Keratinocyte (primary cell): ENCODE measurements around the gene AIG1. TPM values are rescaled to one million over a fixed set of nuclear protein-coding genes. Genes with fewer than 3 reads are reported as not detected.

Experiments
- DNase-seq: peaks from one replicate; pipeline ENCODE4 v3.0.0-alpha.2; 2011; ENCODE audit warnings: low read depth, missing footprints, low spot score
- FAIRE-seq: peaks from 2 replicates; lab custom pipeline; 2011; peaks lifted over from hg19 to GRCh38; lab: Jason Lieb, UNC
- H2AFZ ChIP-seq: 2 replicates; pipeline ENCODE4 v1.6.0; 2012; ENCODE audit warnings: low read length, control low read depth, inconsistent platforms; ENCODE audit not compliant: control insufficient read depth
- H3K27ac ChIP-seq: 2 replicates; pipeline ENCODE4 v1.5.1; 2011; ENCODE audit warnings: low read length; ENCODE audit not compliant: control insufficient read depth, insufficient read depth
- H3K27me3 ChIP-seq: 3 replicates; pipeline ENCODE4 v1.6.0; 2011; ENCODE audit warnings: low read length; ENCODE audit not compliant: control insufficient read depth, insufficient read depth; ENCODE audit errors: extremely low read depth
- H3K36me3 ChIP-seq, 2 experiments: 2 replicates in 1 of 2; 3 replicates in 1 of 2; pipeline ENCODE4 v1.5.1; 2011; ENCODE audit warnings: low read length in 2 of 2, mild to moderate bottlenecking in 1 of 2; ENCODE audit not compliant: control insufficient read depth in 2 of 2, insufficient read depth in 2 of 2; ENCODE audit errors: extremely low read depth in 1 of 2
- H3K4me1 ChIP-seq: 3 replicates; pipeline ENCODE4 v1.5.1; 2011; ENCODE audit warnings: low read length; ENCODE audit not compliant: control insufficient read depth, insufficient read depth; ENCODE audit errors: extremely low read depth
- H3K4me2 ChIP-seq: 3 replicates; pipeline ENCODE4 v1.6.0; 2011; ENCODE audit warnings: low read depth, low read length; ENCODE audit not compliant: control insufficient read depth, insufficient read depth; ENCODE audit errors: extremely low read depth
- H3K4me3 ChIP-seq, 3 experiments: fragments of 200-600 bp in 1 of 3; sonication (generic) in 1 of 3; 2 replicates in 2 of 3; 3 replicates in 1 of 3; pipeline ENCODE4 v1.5.1; 2011 to 2016; ENCODE audit warnings: low read length in 3 of 3, mild to moderate bottlenecking in 3 of 3, control low read depth in 2 of 3, inconsistent platforms in 1 of 3, low read depth in 1 of 3, mixed read lengths in 1 of 3, mixed run types in 1 of 3, moderate library complexity in 1 of 3; ENCODE audit not compliant: control insufficient read depth in 2 of 3, insufficient read depth in 2 of 3; ENCODE audit errors: extremely low read depth in 1 of 3
- H3K79me2 ChIP-seq: 2 replicates; pipeline ENCODE4 v1.6.0; 2012; ENCODE audit warnings: low read length; ENCODE audit not compliant: control insufficient read depth, insufficient read depth
- H3K9ac ChIP-seq: 3 replicates; pipeline ENCODE4 v1.6.0; 2011; ENCODE audit warnings: low read length; ENCODE audit not compliant: control insufficient read depth, insufficient read depth; ENCODE audit errors: extremely low read depth
- H3K9me1 ChIP-seq: 3 replicates; pipeline ENCODE4 v1.6.0; 2011; ENCODE audit warnings: low read length; ENCODE audit not compliant: control insufficient read depth, insufficient read depth; ENCODE audit errors: extremely low read depth
- H3K9me3 ChIP-seq: 2 replicates; pipeline ENCODE4 v1.5.1; 2012; ENCODE audit warnings: low read depth, low read length; ENCODE audit not compliant: control insufficient read depth
- H4K20me1 ChIP-seq: 3 replicates; pipeline ENCODE4 v1.6.0; 2011; ENCODE audit warnings: low read length; ENCODE audit not compliant: control insufficient read depth, insufficient read depth; ENCODE audit errors: extremely low read depth
- EZH2 ChIP-seq: IDR thresholded peaks from one replicate; pipeline ENCODE4 v1.6.1; 2012; ENCODE audit warnings: inconsistent platforms, mild to moderate bottlenecking, low read length, moderate library complexity
- dilution Hi-C: fragments of 300-500 bp; cut with MboI; formaldehyde crosslinking; loops from one replicate; pipeline ENCODE4 v1.7.0; 2020; ENCODE audit warnings: low sequenced_read_pairs; ENCODE audit not compliant: extremely low pct_ligation_motif_present
- polyA minus RNA-seq, 3 experiments: library from RNA; depleted of rRNA, polyadenylated mRNA; stranded (reverse); fragments of >200 nt; gene quantifications; 1 replicate in 1 of 3; 2 replicates in 1 of 3; 3 replicates in 1 of 3; pipeline ENCODE4 v1.2.3, GENCODE V29; 2011
- polyA plus RNA-seq, 5 experiments: library from polyadenylated mRNA; depleted of rRNA in 3 of 5; stranded (reverse) in 3 of 5; stranded (forward) in 1 of 5; unstranded in 1 of 5; fragments of >200 nt; gene quantifications; 1 replicate in 1 of 5; 2 replicates in 3 of 5; 3 replicates in 1 of 5; pipeline versions ENCODE4 v1.2.1 to v1.2.3, GENCODE V29; 2011 to 2012; ENCODE audit warnings: missing spikeins in 2 of 5, low read depth in 1 of 5, low replicate concordance in 1 of 5
- TF ChIP-seq, protein P1 (sequence below), 3 experiments: IDR thresholded peaks in 1 of 3; conservative IDR thresholded peaks in 1 of 3; optimal IDR thresholded peaks in 1 of 3; 2 replicates in 2 of 3; 3 replicates in 1 of 3; pipeline versions ENCODE3 to v1.5.1; 2011; ENCODE audit warnings: low read length in 3 of 3, mild to moderate bottlenecking in 3 of 3, moderate library complexity in 2 of 3, control low read depth in 1 of 3, inconsistent platforms in 1 of 3; ENCODE audit not compliant: insufficient read depth in 2 of 3; ENCODE audit errors: extremely low read depth in 1 of 3

AIG1 gene, protein sequence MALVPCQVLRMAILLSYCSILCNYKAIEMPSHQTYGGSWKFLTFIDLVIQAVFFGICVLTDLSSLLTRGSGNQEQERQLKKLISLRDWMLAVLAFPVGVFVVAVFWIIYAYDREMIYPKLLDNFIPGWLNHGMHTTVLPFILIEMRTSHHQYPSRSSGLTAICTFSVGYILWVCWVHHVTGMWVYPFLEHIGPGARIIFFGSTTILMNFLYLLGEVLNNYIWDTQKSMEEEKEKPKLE
- polyA plus RNA-seq: 73.1 to 78.0 TPM (median 77.1 TPM) in 3 replicates
- 21.5 TPM for polyA plus RNA-seq (2011; ENCODE audit: low read depth)
- 60.6 and 72.5 TPM in 2 replicates for polyA plus RNA-seq (2011; cell fraction: cytosol; rRNA removed)
- 88.3 and 94.3 TPM in 2 replicates for polyA plus RNA-seq (2011; cell fraction: nucleus; rRNA removed)
- 57.3 and 60.0 TPM in 2 replicates for polyA plus RNA-seq (2012; ENCODE audit: low replicate concordance)
- 22.5 to 70.0 TPM (median 56.9 TPM) in 3 replicates for polyA minus RNA-seq
- polyA minus RNA-seq (2011; cell fraction: cytosol; rRNA and poly(A)+ RNA removed): 39.9 TPM
- polyA minus RNA-seq (2011; cell fraction: nucleus; rRNA and poly(A)+ RNA removed): 33.9 and 66.8 TPM in 2 replicates

DNA sequence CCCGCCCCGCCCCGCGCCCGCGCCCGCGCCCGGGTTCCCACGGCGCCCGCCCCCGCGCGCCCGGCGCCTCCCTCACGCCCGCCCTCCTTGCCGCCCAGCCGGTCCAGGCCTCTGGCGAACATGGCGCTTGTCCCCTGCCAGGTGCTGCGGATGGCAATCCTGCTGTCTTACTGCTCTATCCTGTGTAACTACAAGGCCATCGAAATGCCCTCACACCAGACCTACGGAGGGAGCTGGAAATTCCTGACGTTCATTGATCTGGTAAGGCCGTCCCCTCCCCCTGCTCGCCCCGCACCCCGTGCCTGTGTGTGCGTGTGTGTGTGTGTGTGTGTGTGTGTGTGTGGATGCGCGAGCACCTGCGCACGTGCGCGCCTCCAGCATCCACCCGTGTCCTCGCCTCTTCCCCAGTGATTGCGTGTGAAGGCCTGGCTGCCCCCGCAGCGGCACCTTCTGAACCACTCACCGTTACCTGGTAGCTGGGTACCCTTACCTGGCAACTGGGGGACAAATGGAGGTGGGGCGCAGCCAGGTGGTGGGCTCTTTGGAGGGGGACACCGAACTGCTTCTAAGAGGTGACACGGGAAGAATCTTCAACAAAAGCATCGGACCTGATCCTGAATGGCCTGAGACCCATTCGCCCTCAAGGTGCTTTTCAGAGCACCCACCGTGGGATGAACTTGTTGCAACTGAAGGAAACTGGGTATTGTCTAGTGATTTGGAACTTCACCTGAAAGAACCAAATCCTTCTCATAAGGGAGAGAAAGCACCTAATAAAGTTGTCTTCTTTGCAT, at the start of gene AIG1:
AIG1 (plus strand) TSS at position 84 of the 791 bp plus-strand sequence; CDS start at position 121, 37 bp downstream.
- H2AFZ ChIP-seq: peak within 1 kb of the TSS; percentile 98
- peak within 1 kb of the TSS; percentile 97 for H3K4me2 ChIP-seq
- no peaks in the 10 kb centered on the region for H3K9me3 ChIP-seq
- peaks cover 6% of the 10 kb centered on the region for H3K79me2 ChIP-seq
- no peaks in the 10 kb centered on the region for H4K20me1 ChIP-seq
- H3K9me1 ChIP-seq: no peaks in the 10 kb centered on the region
- no peak for TF ChIP-seq EZH2
- TF ChIP-seq, protein P1, sequence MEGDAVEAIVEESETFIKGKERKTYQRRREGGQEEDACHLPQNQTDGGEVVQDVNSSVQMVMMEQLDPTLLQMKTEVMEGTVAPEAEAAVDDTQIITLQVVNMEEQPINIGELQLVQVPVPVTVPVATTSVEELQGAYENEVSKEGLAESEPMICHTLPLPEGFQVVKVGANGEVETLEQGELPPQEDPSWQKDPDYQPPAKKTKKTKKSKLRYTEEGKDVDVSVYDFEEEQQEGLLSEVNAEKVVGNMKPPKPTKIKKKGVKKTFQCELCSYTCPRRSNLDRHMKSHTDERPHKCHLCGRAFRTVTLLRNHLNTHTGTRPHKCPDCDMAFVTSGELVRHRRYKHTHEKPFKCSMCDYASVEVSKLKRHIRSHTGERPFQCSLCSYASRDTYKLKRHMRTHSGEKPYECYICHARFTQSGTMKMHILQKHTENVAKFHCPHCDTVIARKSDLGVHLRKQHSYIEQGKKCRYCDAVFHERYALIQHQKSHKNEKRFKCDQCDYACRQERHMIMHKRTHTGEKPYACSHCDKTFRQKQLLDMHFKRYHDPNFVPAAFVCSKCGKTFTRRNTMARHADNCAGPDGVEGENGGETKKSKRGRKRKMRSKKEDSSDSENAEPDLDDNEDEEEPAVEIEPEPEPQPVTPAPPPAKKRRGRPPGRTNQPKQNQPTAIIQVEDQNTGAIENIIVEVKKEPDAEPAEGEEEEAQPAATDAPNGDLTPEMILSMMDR (optimal IDR thresholded peaks at IDR 0.05 in 1 of 3, IDR thresholded peaks at IDR 0.05 in 1 of 3, conservative IDR thresholded peaks at IDR 0.05 in 1 of 3; ENCODE audit: extremely low read depth in 1 of 3, insufficient read depth in 2 of 3, low read length in 3 of 3): no peak
- FAIRE-seq: no peak
- H3K36me3 ChIP-seq: no peaks in the 10 kb centered on the region
- H3K4me3 ChIP-seq: peak within 1 kb of the TSS; percentile 76 to 91 (median 79)
- H3K4me1 ChIP-seq: peaks cover 40% of the 10 kb centered on the region
- no peak for DNase-seq
- H3K27ac ChIP-seq: peak within 1 kb of the TSS; percentile 91
- H3K9ac ChIP-seq: peak within 1 kb of the TSS; percentile 91
- dilution Hi-C loops: no loop called here
- no peaks in the 10 kb centered on the region for H3K27me3 ChIP-seq

DNA sequence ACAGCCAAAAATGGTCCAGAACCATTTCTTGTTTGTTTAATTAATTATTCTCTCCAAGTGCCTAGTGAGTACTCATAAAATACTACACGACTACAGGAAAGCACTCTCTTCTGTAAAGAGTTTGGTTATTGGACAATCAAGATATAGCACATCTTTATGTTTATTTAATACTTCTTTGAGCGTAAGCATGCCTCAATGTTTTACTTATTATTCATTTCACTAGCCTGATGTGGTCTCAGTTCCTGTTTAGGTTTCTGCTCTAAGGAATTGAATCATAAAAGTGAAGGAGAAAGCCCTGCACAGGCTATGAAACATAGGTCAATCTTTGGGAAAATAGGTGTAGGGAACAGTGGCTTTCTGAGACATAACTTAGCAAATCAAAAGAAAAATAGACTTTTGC, 45.9 kb upstream of the AIG1 start:
- H3K4me3 ChIP-seq: no peak overlapping the region
- no peak overlapping the region for H3K4me2 ChIP-seq
- H3K36me3 ChIP-seq: no peaks in the 10 kb centered on the region
- no peak overlapping the region for H3K9ac ChIP-seq
- H3K27me3 ChIP-seq: no peaks in the 10 kb centered on the region
- dilution Hi-C loops: no loop called here
- H3K4me1 ChIP-seq: no peaks in the 10 kb centered on the region
- H3K79me2 ChIP-seq: no peaks in the 10 kb centered on the region
- no peak overlapping the region for H3K27ac ChIP-seq
- no peak for FAIRE-seq
- no peak for DNase-seq
- H2AFZ ChIP-seq: no peak overlapping the region
- H3K9me3 ChIP-seq: no peaks in the 10 kb centered on the region
- TF ChIP-seq, protein P1 (optimal IDR thresholded peaks at IDR 0.05 in 1 of 3, IDR thresholded peaks at IDR 0.05 in 1 of 3, conservative IDR thresholded peaks at IDR 0.05 in 1 of 3; ENCODE audit: extremely low read depth in 1 of 3, insufficient read depth in 2 of 3, low read length in 3 of 3): no peak
- TF ChIP-seq EZH2: no peak
- H4K20me1 ChIP-seq: no peaks in the 10 kb centered on the region
- H3K9me1 ChIP-seq: no peaks in the 10 kb centered on the region
